HG02571 (cell line): ENCODE data around the gene LDLRAD2.

Experiments
- ATAC-seq: cut with Tn5 transposase; IDR thresholded peaks from one replicate; pipeline ENCODE4 v1.9.1; 2021; ENCODE audit warnings: mild to moderate bottlenecking, moderate library complexity; ENCODE audit not compliant: unreplicated experiment

Gene LDLRAD2

GRCh38 chr1:21857840-21858670 lies 46.0 kb downstream of the LDLRAD2 start:
- no peak for ATAC-seq

GRCh38 chr1:21859669-21860179 lies 47.7 kb downstream of the LDLRAD2 start:
- ATAC-seq = no peak

GRCh38 chr1:21860971-21861370 lies 48.9 kb downstream of the LDLRAD2 start:
- no peak for ATAC-seq

- ATAC-seq = no peak
These were observed 49.8 kb downstream of the LDLRAD2 start for GRCh38 chr1:21861602-21862429.

GRCh38 chr1:21863981-21864380 lies 51.9 kb downstream of the LDLRAD2 start:
- no peak for ATAC-seq

GRCh38 chr1:21864730-21865129 lies 52.7 kb downstream of the LDLRAD2 start:
- ATAC-seq = no peak

GRCh38 chr1:21865609-21865942 lies 53.5 kb downstream of the LDLRAD2 start:
- no peak for ATAC-seq

GRCh38 chr1:21865943-21866706 lies 54.1 kb downstream of the LDLRAD2 start:
- ATAC-seq = peak; percentile 52

- no peak for ATAC-seq
These were observed 54.6 kb downstream of the LDLRAD2 start for GRCh38 chr1:21866707-21867043.

GRCh38 chr1:21867451-21867996 lies 55.5 kb downstream of the LDLRAD2 start:
- no peak for ATAC-seq

- no peak for ATAC-seq
These were observed 56.4 kb downstream of the LDLRAD2 start for GRCh38 chr1:21868482-21868881.

- ATAC-seq = no peak
These were observed 56.9 kb downstream of the LDLRAD2 start for GRCh38 chr1:21868941-21869454.

GRCh38 chr1:21869620-21870121 lies 57.6 kb downstream of the LDLRAD2 start:
- no peak for ATAC-seq

- ATAC-seq = no peak
These were observed 58.5 kb downstream of the LDLRAD2 start for GRCh38 chr1:21870611-21871010.

GRCh38 chr1:21871943-21872342 lies 59.9 kb downstream of the LDLRAD2 start:
- ATAC-seq = no peak

GRCh38 chr1:21872445-21873079 lies 60.5 kb downstream of the LDLRAD2 start:
- no peak for ATAC-seq

GRCh38 chr1:21873174-21873573 lies 61.1 kb downstream of the LDLRAD2 start:
- no peak for ATAC-seq

GRCh38 chr1:21873761-21874160 lies 61.7 kb downstream of the LDLRAD2 start:
- no peak for ATAC-seq

GRCh38 chr1:21874328-21874727 lies 62.3 kb downstream of the LDLRAD2 start:
- ATAC-seq = no peak
